ENCODE data around the gene UBE2Q1.
"Not testable (repeated sequence)": the region's sequence is repeated elsewhere in the genome, so short reads cannot be mapped to it uniquely, and the experiment has no call there.

Gene UBE2Q1

GRCh38 chr1:154536570-154536969, 21.9 kb downstream of the UBE2Q1 start:
- no peak for TF ChIP-seq JUND (IDR thresholded peaks at IDR 0.05; ENCODE audit: low read depth)
- in situ Hi-C loops (cut with HindIII; ENCODE audit: low pct_unique_long_range_greater_than_20kb, low sequenced_read_pairs), result no loop called here
- DNase-seq (ENCODE audit: low read depth in 1 of 2, low spot score in 1 of 2), result no peak

- DNase-seq (ENCODE audit: low read depth in 1 of 2, low spot score in 1 of 2), result peak; percentile 81 to 85
- no peak for TF ChIP-seq JUND (IDR thresholded peaks at IDR 0.05; ENCODE audit: low read depth)
- in situ Hi-C loops (cut with HindIII; ENCODE audit: low pct_unique_long_range_greater_than_20kb, low sequenced_read_pairs), result no loop called here
Measured at GRCh38 chr1:154533952-154534844, 24.3 kb downstream of the UBE2Q1 start.

- DNase-seq (ENCODE audit: low read depth in 1 of 2, low spot score in 1 of 2); in situ Hi-C loops (cut with HindIII; ENCODE audit: low pct_unique_long_range_greater_than_20kb, low sequenced_read_pairs): not testable (repeated sequence)
Measured at GRCh38 chr1:154531950-154532349, 26.5 kb downstream of the UBE2Q1 start.

- in situ Hi-C loops (cut with HindIII; ENCODE audit: low pct_unique_long_range_greater_than_20kb, low sequenced_read_pairs), result no loop called here
- no peak for TF ChIP-seq JUND (IDR thresholded peaks at IDR 0.05; ENCODE audit: low read depth)
- no peak for DNase-seq (ENCODE audit: low read depth in 1 of 2, low spot score in 1 of 2)
Measured at GRCh38 chr1:154529308-154529707, 29.2 kb downstream of the UBE2Q1 start.

- DNase-seq (ENCODE audit: low read depth in 1 of 2, low spot score in 1 of 2), result no peak
- in situ Hi-C loops (cut with HindIII; ENCODE audit: low pct_unique_long_range_greater_than_20kb, low sequenced_read_pairs), result no loop called here
- TF ChIP-seq JUND (IDR thresholded peaks at IDR 0.05; ENCODE audit: low read depth), result no peak
Measured at GRCh38 chr1:154527192-154527591, 31.3 kb downstream of the UBE2Q1 start.

GRCh38 chr1:154524881-154525280, 33.6 kb downstream of the UBE2Q1 start:
- TF ChIP-seq JUND (IDR thresholded peaks at IDR 0.05; ENCODE audit: low read depth), result no peak
- in situ Hi-C loops (cut with HindIII; ENCODE audit: low pct_unique_long_range_greater_than_20kb, low sequenced_read_pairs), result no loop called here
- peak in 1 of 2 experiments; percentile 73 for DNase-seq (ENCODE audit: low read depth in 1 of 2, low spot score in 1 of 2)

- in situ Hi-C loops (cut with HindIII; ENCODE audit: low pct_unique_long_range_greater_than_20kb, low sequenced_read_pairs), result no loop called here
- DNase-seq (ENCODE audit: low read depth in 1 of 2, low spot score in 1 of 2), result no peak
- TF ChIP-seq JUND (IDR thresholded peaks at IDR 0.05; ENCODE audit: low read depth), result no peak
Measured at GRCh38 chr1:154521695-154522094, 36.8 kb downstream of the UBE2Q1 start.

- no peak for TF ChIP-seq JUND (IDR thresholded peaks at IDR 0.05; ENCODE audit: low read depth)
- in situ Hi-C loops (cut with HindIII; ENCODE audit: low pct_unique_long_range_greater_than_20kb, low sequenced_read_pairs), result no loop called here
- DNase-seq (ENCODE audit: low read depth in 1 of 2, low spot score in 1 of 2), result no peak
Measured at GRCh38 chr1:154520333-154520732, 38.1 kb downstream of the UBE2Q1 start.

- TF ChIP-seq JUND (IDR thresholded peaks at IDR 0.05; ENCODE audit: low read depth), result no peak
- in situ Hi-C loops (cut with HindIII; ENCODE audit: low pct_unique_long_range_greater_than_20kb, low sequenced_read_pairs), result no loop called here
- DNase-seq (ENCODE audit: low read depth in 1 of 2, low spot score in 1 of 2), result no peak
Measured at GRCh38 chr1:154519591-154519991, 38.9 kb downstream of the UBE2Q1 start.

GRCh38 chr1:154517661-154518060, 40.8 kb downstream of the UBE2Q1 start:
- no peak for DNase-seq (ENCODE audit: low read depth in 1 of 2, low spot score in 1 of 2)
- in situ Hi-C loops (cut with HindIII; ENCODE audit: low pct_unique_long_range_greater_than_20kb, low sequenced_read_pairs), result no loop called here
- TF ChIP-seq JUND (IDR thresholded peaks at IDR 0.05; ENCODE audit: low read depth), result no peak

GRCh38 chr1:154514066-154514553, 44.4 kb downstream of the UBE2Q1 start:
- no peak for DNase-seq (ENCODE audit: low read depth in 1 of 2, low spot score in 1 of 2)
- no peak for TF ChIP-seq JUND (IDR thresholded peaks at IDR 0.05; ENCODE audit: low read depth)
- in situ Hi-C loops (cut with HindIII; ENCODE audit: low pct_unique_long_range_greater_than_20kb, low sequenced_read_pairs), result no loop called here

- in situ Hi-C loops (cut with HindIII; ENCODE audit: low pct_unique_long_range_greater_than_20kb, low sequenced_read_pairs), result no loop called here
- no peak for TF ChIP-seq JUND (IDR thresholded peaks at IDR 0.05; ENCODE audit: low read depth)
- no peak for DNase-seq (ENCODE audit: low read depth in 1 of 2, low spot score in 1 of 2)
Measured at GRCh38 chr1:154512760-154513159, 45.7 kb downstream of the UBE2Q1 start.

GRCh38 chr1:154503898-154504297, 54.6 kb downstream of the UBE2Q1 start:
- TF ChIP-seq JUND (IDR thresholded peaks at IDR 0.05; ENCODE audit: low read depth), result no peak
- no peak for DNase-seq (ENCODE audit: low read depth in 1 of 2, low spot score in 1 of 2)
- in situ Hi-C loops (cut with HindIII; ENCODE audit: low pct_unique_long_range_greater_than_20kb, low sequenced_read_pairs), result no loop called here

All from T47D (cell line).